Measurements from ENCODE around the gene SSBP2. TPM values are rescaled to one million over a fixed set of nuclear protein-coding genes. Genes with fewer than 3 reads are reported as not detected.
"Not testable (repeated sequence)": the region's sequence is repeated elsewhere in the genome, so short reads cannot be mapped to it uniquely, and the experiment has no call there.

Gene SSBP2
- polyA plus RNA-seq, 1 donor: 27.8 TPM

DNA sequence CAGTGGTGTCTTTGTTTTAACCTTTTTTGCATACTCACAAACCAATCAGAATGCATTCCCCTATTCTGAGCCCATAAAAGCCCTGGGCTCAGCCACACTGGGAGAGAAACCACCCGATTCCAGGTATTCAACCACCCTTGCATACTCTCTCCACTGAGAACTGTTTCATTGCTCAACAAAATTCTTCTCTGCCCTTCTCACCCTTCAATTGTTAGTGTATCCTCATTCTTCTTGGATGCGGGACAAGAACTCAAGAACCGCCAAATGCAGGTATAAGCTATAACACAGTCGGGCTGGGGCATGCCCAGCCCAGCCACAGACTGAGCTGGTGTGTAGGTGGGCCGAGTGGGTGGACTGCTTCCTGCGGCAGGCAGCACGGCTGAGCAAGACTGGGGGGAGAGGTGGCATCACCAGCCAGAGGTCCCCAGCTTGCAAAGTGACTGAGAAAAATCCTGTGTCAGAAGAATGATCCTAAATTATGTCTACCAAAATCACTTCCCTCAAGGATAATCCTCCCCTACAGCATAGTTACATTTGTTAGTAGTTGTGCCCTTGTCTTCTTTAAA, 141.0 kb downstream of the SSBP2 start:
- DNase-seq: no peak
- Histone ChIP-seq H3K27me3 (ENCODE audit: control insufficient read depth, insufficient read depth, low read length) (no peaks in the 10 kb centered on the region), H3K36me3 (ENCODE audit: control insufficient read depth, insufficient read depth, low read length) (peaks cover 4% of the 10 kb centered on the region), H3K4me1 (ENCODE audit: control insufficient read depth, insufficient read depth, low read length) (no peaks in the 10 kb centered on the region), H3K9me3 (ENCODE audit: control insufficient read depth, low read depth, low read length) (peaks cover 7% of the 10 kb centered on the region), H3K4me3 (ENCODE audit: low read length) (no peak overlapping the region), H3K27ac (ENCODE audit: low read length) (no peak overlapping the region)
- no CpG with 5 or more reads among the region's 7 CpGs for WGBS (ENCODE audit: insufficient coverage, low lambda C conversion rate)

DNA sequence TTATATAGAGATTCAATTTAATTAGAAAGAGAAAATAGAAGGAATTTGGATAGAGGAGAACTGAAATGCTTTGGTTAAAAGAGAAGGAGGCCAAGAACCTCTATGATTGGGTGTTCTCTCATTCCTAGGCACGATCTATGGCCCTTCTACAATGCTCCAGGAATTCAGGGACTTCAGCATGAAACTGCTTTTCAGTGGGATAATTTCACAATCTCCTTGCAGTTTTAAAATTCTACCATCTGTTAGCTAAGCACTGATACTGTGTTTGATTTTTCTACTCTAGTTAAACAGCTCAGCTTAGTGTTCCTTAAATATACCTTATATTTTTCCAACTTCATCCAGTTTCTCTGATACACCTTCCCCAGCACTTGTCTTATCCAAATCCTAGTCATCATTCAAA, 141.9 kb downstream of the SSBP2 start:
- Histone ChIP-seq H3K27me3 (ENCODE audit: control insufficient read depth, insufficient read depth, low read length) (no peaks in the 10 kb centered on the region), H3K36me3 (ENCODE audit: control insufficient read depth, insufficient read depth, low read length) (peaks cover 4% of the 10 kb centered on the region), H3K9me3 (ENCODE audit: control insufficient read depth, low read depth, low read length) (peaks cover 7% of the 10 kb centered on the region), H3K27ac (ENCODE audit: low read length) (no peak overlapping the region), H3K4me3 (ENCODE audit: low read length) (no peak overlapping the region), H3K4me1 (ENCODE audit: control insufficient read depth, insufficient read depth, low read length) (no peaks in the 10 kb centered on the region)
- no CpG with 5 or more reads among the region's 1 CpG for WGBS (ENCODE audit: insufficient coverage, low lambda C conversion rate)
- DNase-seq: no peak

DNA sequence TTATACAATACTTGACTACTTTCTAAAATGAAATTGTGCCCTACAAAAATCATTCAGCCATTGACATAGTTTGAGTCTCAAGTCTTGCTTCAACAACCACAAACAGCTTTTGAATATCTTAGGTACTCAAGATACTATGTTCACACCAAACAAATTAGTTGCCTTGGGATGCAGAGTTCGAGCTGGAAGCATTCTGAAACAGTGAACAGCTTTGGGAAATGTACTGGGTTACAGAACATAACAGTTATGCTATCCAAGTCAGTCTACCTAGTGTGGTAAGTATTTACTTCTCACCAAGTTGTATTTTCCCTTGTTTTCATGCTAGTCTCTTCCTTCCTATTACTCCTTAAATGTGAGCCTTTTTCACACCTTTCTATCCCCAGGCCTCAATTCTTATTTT, 143.2 kb downstream of the SSBP2 start:
- peaks cover 7% of the 10 kb centered on the region for H3K9me3 ChIP-seq (ENCODE audit: control insufficient read depth, low read depth, low read length)
- H3K36me3 ChIP-seq (ENCODE audit: control insufficient read depth, insufficient read depth, low read length): peaks cover 6% of the 10 kb centered on the region
- H3K27ac ChIP-seq (ENCODE audit: low read length): no peak overlapping the region
- WGBS (ENCODE audit: insufficient coverage, low lambda C conversion rate): 80% methylated on average over 1 of the region's 1 CpG
- DNase-seq: no peak
- no peak overlapping the region for H3K4me3 ChIP-seq (ENCODE audit: low read length)
- H3K27me3 ChIP-seq (ENCODE audit: control insufficient read depth, insufficient read depth, low read length): no peaks in the 10 kb centered on the region
- no peaks in the 10 kb centered on the region for H3K4me1 ChIP-seq (ENCODE audit: control insufficient read depth, insufficient read depth, low read length)

DNA sequence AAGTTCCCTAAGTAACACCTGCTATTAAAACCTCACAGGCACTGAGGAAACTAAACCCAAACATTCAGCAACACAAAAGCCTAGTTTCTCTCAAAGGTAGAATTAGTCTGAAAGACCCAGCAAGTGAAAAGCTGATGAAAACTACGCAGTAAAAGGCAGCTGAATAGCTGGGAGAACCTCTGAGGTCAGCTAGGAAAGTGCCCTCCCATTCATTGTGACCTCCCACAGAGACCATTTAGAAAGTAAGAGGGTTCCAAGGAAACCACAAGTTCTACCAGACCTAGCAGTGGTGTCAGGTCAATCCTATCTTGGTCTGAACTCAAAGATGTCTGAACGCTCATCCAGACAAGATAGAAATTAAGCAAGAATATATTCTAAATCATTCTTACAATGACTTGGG, 144.7 kb downstream of the SSBP2 start:
- no CpG with 5 or more reads among the region's 2 CpGs for WGBS (ENCODE audit: insufficient coverage, low lambda C conversion rate)
- Histone ChIP-seq H3K27ac (ENCODE audit: low read length) (no peak overlapping the region), H3K36me3 (ENCODE audit: control insufficient read depth, insufficient read depth, low read length) (peaks cover 6% of the 10 kb centered on the region), H3K9me3 (ENCODE audit: control insufficient read depth, low read depth, low read length) (peaks cover 7% of the 10 kb centered on the region), H3K4me3 (ENCODE audit: low read length) (no peak overlapping the region), H3K27me3 (ENCODE audit: control insufficient read depth, insufficient read depth, low read length) (no peaks in the 10 kb centered on the region), H3K4me1 (ENCODE audit: control insufficient read depth, insufficient read depth, low read length) (no peaks in the 10 kb centered on the region)
- no peak for DNase-seq

GRCh38 chr5:81605299-81605698, 145.6 kb downstream of the SSBP2 start:
- Histone ChIP-seq H3K4me3 (ENCODE audit: low read length) (no peak overlapping the region), H3K4me1 (ENCODE audit: control insufficient read depth, insufficient read depth, low read length) (no peaks in the 10 kb centered on the region), H3K36me3 (ENCODE audit: control insufficient read depth, insufficient read depth, low read length) (peaks cover 6% of the 10 kb centered on the region), H3K27ac (ENCODE audit: low read length) (no peak overlapping the region), H3K9me3 (ENCODE audit: control insufficient read depth, low read depth, low read length) (peaks cover 6% of the 10 kb centered on the region), H3K27me3 (ENCODE audit: control insufficient read depth, insufficient read depth, low read length) (no peaks in the 10 kb centered on the region)
- no CpG with 5 or more reads among the region's 2 CpGs for WGBS (ENCODE audit: insufficient coverage, low lambda C conversion rate)
- DNase-seq: no peak

GRCh38 chr5:81604193-81604592, 146.7 kb downstream of the SSBP2 start:
- Histone ChIP-seq H3K4me3 (ENCODE audit: low read length) (no peak overlapping the region), H3K4me1 (ENCODE audit: control insufficient read depth, insufficient read depth, low read length) (no peaks in the 10 kb centered on the region), H3K27me3 (ENCODE audit: control insufficient read depth, insufficient read depth, low read length) (no peaks in the 10 kb centered on the region), H3K27ac (ENCODE audit: low read length) (no peak overlapping the region), H3K9me3 (ENCODE audit: control insufficient read depth, low read depth, low read length) (no peaks in the 10 kb centered on the region), H3K36me3 (ENCODE audit: control insufficient read depth, insufficient read depth, low read length) (peaks cover 5% of the 10 kb centered on the region)
- no peak for DNase-seq

GRCh38 chr5:81601919-81602318, 149.0 kb downstream of the SSBP2 start:
- Histone ChIP-seq H3K9me3 (ENCODE audit: control insufficient read depth, low read depth, low read length) (no peaks in the 10 kb centered on the region), H3K27me3 (ENCODE audit: control insufficient read depth, insufficient read depth, low read length) (no peaks in the 10 kb centered on the region), H3K4me1 (ENCODE audit: control insufficient read depth, insufficient read depth, low read length) (no peaks in the 10 kb centered on the region), H3K27ac (ENCODE audit: low read length) (no peak overlapping the region), H3K4me3 (ENCODE audit: low read length) (no peak overlapping the region), H3K36me3 (ENCODE audit: control insufficient read depth, insufficient read depth, low read length) (peaks cover 5% of the 10 kb centered on the region)
- no CpG with 5 or more reads among the region's 1 CpG for WGBS (ENCODE audit: insufficient coverage, low lambda C conversion rate)
- no peak for DNase-seq

- not testable (repeated sequence) for H3K4me3 ChIP-seq (ENCODE audit: low read length); DNase-seq; H3K36me3 ChIP-seq (ENCODE audit: control insufficient read depth, insufficient read depth, low read length); H3K4me1 ChIP-seq (ENCODE audit: control insufficient read depth, insufficient read depth, low read length); H3K27ac ChIP-seq (ENCODE audit: low read length); H3K9me3 ChIP-seq (ENCODE audit: control insufficient read depth, low read depth, low read length); H3K27me3 ChIP-seq (ENCODE audit: control insufficient read depth, insufficient read depth, low read length)
- WGBS (ENCODE audit: insufficient coverage, low lambda C conversion rate): no CpG with 5 or more reads among the region's 10 CpGs
Observed at GRCh38 chr5:81592085-81592484, 158.8 kb downstream of the SSBP2 start.

- H3K9me3 ChIP-seq (ENCODE audit: control insufficient read depth, low read depth, low read length): peaks cover 5% of the 10 kb centered on the region
Observed at GRCh38 chr5:81590498-81591384, 160.2 kb downstream of the SSBP2 start.

GRCh38 chr5:81579262-81579924, 171.5 kb downstream of the SSBP2 start:
- H3K27ac ChIP-seq (ENCODE audit: low read length): no peak overlapping the region
- no peaks in the 10 kb centered on the region for H3K9me3 ChIP-seq (ENCODE audit: control insufficient read depth, low read depth, low read length)
- H3K36me3 ChIP-seq (ENCODE audit: control insufficient read depth, insufficient read depth, low read length): no peaks in the 10 kb centered on the region
- peak; percentile 8 to 14 for DNase-seq
- no peak overlapping the region for H3K4me3 ChIP-seq (ENCODE audit: low read length)
- no peaks in the 10 kb centered on the region for H3K27me3 ChIP-seq (ENCODE audit: control insufficient read depth, insufficient read depth, low read length)
- H3K4me1 ChIP-seq (ENCODE audit: control insufficient read depth, insufficient read depth, low read length): no peaks in the 10 kb centered on the region
- WGBS (ENCODE audit: insufficient coverage, low lambda C conversion rate): no CpG with 5 or more reads among the region's 1 CpG

More at GRCh38 chr5:81590498-81591384, 160.2 kb downstream of the SSBP2 start:
- Histone ChIP-seq H3K27ac (ENCODE audit: low read length) (no peak overlapping the region), H3K4me1 (ENCODE audit: control insufficient read depth, insufficient read depth, low read length) (no peaks in the 10 kb centered on the region), H3K27me3 (ENCODE audit: control insufficient read depth, insufficient read depth, low read length) (no peaks in the 10 kb centered on the region), H3K36me3 (ENCODE audit: control insufficient read depth, insufficient read depth, low read length) (no peaks in the 10 kb centered on the region), H3K4me3 (ENCODE audit: low read length) (no peak overlapping the region)
- WGBS (ENCODE audit: insufficient coverage, low lambda C conversion rate): 100% methylated on average over 1 of the region's 6 CpGs
- no peak for DNase-seq
